Measurements from ENCODE around the gene HSPA1L. TPM values are rescaled to one million over a fixed set of nuclear protein-coding genes. Genes with fewer than 3 reads are reported as not detected.

HSPA1L gene
- total and polyA plus RNA-seq, 2 donors (not counting 3 experiments of a cell fraction or from before 2014, with no cell fraction given) = 0.32 to 0.77 TPM

GRCh38 chr6:31781244-31782125 is 33.6 kb downstream of the HSPA1L start:
- no peaks in the 10 kb centered on the region for H3K9me3 ChIP-seq (replicated peaks; ENCODE audit: control insufficient read depth, insufficient read depth, low read length)
- H3K27ac ChIP-seq (ENCODE audit: insufficient read depth, low read depth, low read length) = no peak overlapping the region
- no peak overlapping the region for H3K9ac ChIP-seq (replicated peaks; ENCODE audit: extremely low read depth, insufficient read depth, low read length)
- no peak overlapping the region for H2AFZ ChIP-seq (ENCODE audit: low read depth, low read length)
- no peak for FAIRE-seq
- H3K4me3 ChIP-seq (replicated peaks in 1 of 3; ENCODE audit: insufficient read depth in 1 of 3, low read depth in 1 of 3, low read length in 3 of 3) = no peak overlapping the region
- H4K20me1 ChIP-seq (replicated peaks; ENCODE audit: control insufficient read depth, extremely low read depth, insufficient read depth, low read length) = no peaks in the 10 kb centered on the region
- H3K36me3 ChIP-seq (ENCODE audit: control insufficient read depth in 2 of 2, extremely low read depth in 1 of 2, insufficient read depth in 2 of 2, low read length in 2 of 2) = peaks cover 8 to 46% of the 10 kb centered on the region in 2 experiments
- no peaks in the 10 kb centered on the region for H3K9me1 ChIP-seq (replicated peaks; ENCODE audit: control insufficient read depth, extremely low read depth, insufficient read depth, low read length)
- DNase-seq (ENCODE audit: low read depth, low spot score) = no peak
- dilution Hi-C loops (cut with MboI; ENCODE audit: extremely low pct_ligation_motif_present, low sequenced_read_pairs) = no loop called here
- no TSS peak for BruUV-seq (replicated peaks)
- no peaks in the 10 kb centered on the region for H3K79me2 ChIP-seq (ENCODE audit: control insufficient read depth, insufficient read depth, low read length)
- no peaks in the 10 kb centered on the region for H3K27me3 ChIP-seq (ENCODE audit: control insufficient read depth in 2 of 2, insufficient read depth in 2 of 2, low read length in 2 of 2)
- H3K4me2 ChIP-seq (ENCODE audit: insufficient read depth, low read length) = no peak overlapping the region
- ChIA-PET POLR2A (no interaction called here), CTCF (no interaction called here)
- TF ChIP-seq JUN (IDR thresholded peaks at IDR 0.05; ENCODE audit: borderline replicate concordance, insufficient read depth, insufficient read length, low read depth) (no peak), EZH2 (IDR thresholded peaks at IDR 0.05; ENCODE audit: borderline replicate concordance, low read depth, low read length, severe bottlenecking) (no peak), MAX (IDR thresholded peaks at IDR 0.05; ENCODE audit: insufficient read depth, insufficient read length) (no peak), POLR2AphosphoS5 (IDR thresholded peaks at IDR 0.05; ENCODE audit: insufficient read depth, low read depth, low read length) (no peak), GATA2 (IDR thresholded peaks at IDR 0.05; ENCODE audit: insufficient read depth, insufficient read length, low read depth, low read length) (no peak), CTCF (IDR thresholded peaks at IDR 0.05; ENCODE audit: extremely low read depth in 1 of 2, insufficient read depth in 1 of 2, low read depth in 1 of 2, low read length in 2 of 2) (no peak), MYC (IDR thresholded peaks at IDR 0.05; ENCODE audit: low read depth, low read length) (no peak), FOS (IDR thresholded peaks at IDR 0.05; ENCODE audit: borderline replicate concordance, insufficient read depth, low read length) (no peak), POLR2A (IDR thresholded peaks at IDR 0.05; ENCODE audit: low read depth, low read length) (no peak)
- H3K4me1 ChIP-seq (ENCODE audit: control insufficient read depth, extremely low read depth, insufficient read depth, low read length) = peaks cover 4% of the 10 kb centered on the region
- intact Hi-C loops (cut with micrococcal nuclease) = no loop called here
